Esophagus muscularis mucosa (tissue), 4 donors: ENCODE results near the gene IQCE. TPM values are rescaled to one million over a fixed set of nuclear protein-coding genes. Genes with fewer than 3 reads are reported as not detected.

Experiments
- DNase-seq: peaks from one replicate; pipeline ENCODE4 v3.0.0-alpha.2; 2017; ENCODE audit errors: extremely low spot score
- H3K27ac ChIP-seq, 4 donors: fragments of 200-600 bp; sonication (generic); replicated peaks in 1 of 4; 1 replicate in 3 of 4; 2 replicates in 1 of 4; pipeline ENCODE4 v1.5.1; 2016 to 2019; ENCODE audit warnings: mild to moderate bottlenecking in 1 of 4
- H3K27me3 ChIP-seq, 4 donors: fragments of 200-600 bp; sonication (generic); one replicate each; pipeline versions ENCODE4 v1.5.1 to v1.6.0; 2016 to 2019
- H3K36me3 ChIP-seq, 4 donors: fragments of 200-600 bp; sonication (generic); one replicate each; pipeline ENCODE4 v1.5.1; 2016 to 2019
- H3K4me1 ChIP-seq, 4 donors: fragments of 200-600 bp; sonication (generic); one replicate each; pipeline ENCODE4 v1.5.1; 2016 to 2019
- H3K4me3 ChIP-seq, 4 donors: fragments of 200-600 bp; sonication (generic); 1 replicate in 2 of 4; 2 replicates in 2 of 4; pipeline ENCODE4 v1.5.1; 2016 to 2019; ENCODE audit warnings: mild to moderate bottlenecking in 4 of 4, moderate library complexity in 1 of 4
- H3K9me3 ChIP-seq, 4 donors: fragments of 200-600 bp; sonication (generic); 1 replicate in 3 of 4; 2 replicates in 1 of 4; pipeline ENCODE4 v1.5.1; 2016 to 2019
- EP300 ChIP-seq: sonication (generic); formaldehyde crosslinking; IDR thresholded peaks from one replicate; pipeline ENCODE4 v1.6.1; 2017; ENCODE audit warnings: antibody characterized with exemption
- POLR2A ChIP-seq: fragments of 450-650 bp; IDR thresholded peaks from one replicate; pipeline ENCODE4 v1.6.1; 2017; ENCODE audit warnings: antibody characterized with exemption, moderate library complexity, mild to moderate bottlenecking, low read depth
- POLR2AphosphoS5 ChIP-seq, 2 donors: sonication (generic); formaldehyde crosslinking; IDR thresholded peaks; one replicate each; pipeline ENCODE4 v1.6.1; 2017; ENCODE audit warnings: antibody characterized with exemption in 2 of 2
- WGBS: methylation state at CpG from one replicate; pipeline ENCODE4 v1.1.5; 2018; 5-methylcytosine and 5-hydroxymethylcytosine counted together
- intact Hi-C: fragments of 100-400 bp; cut with DNase I; formaldehyde crosslinking; loops from one replicate; pipeline ENCODE4 v1.15.1; 2023
- total RNA-seq, 4 donors: library from RNA; depleted of rRNA; stranded (reverse); fragments of >200 nt; gene quantifications; one replicate each; pipeline versions ENCODE4 v1.1.0 to v1.2.1, GENCODE V29; 2016
- TF ChIP-seq, protein P1 (sequence below), 3 experiments: fragments of 200-600 bp in 2 of 3; fragments of 450-650 bp in 1 of 3; sonication (generic) in 2 of 3; IDR thresholded peaks; one replicate each; pipeline ENCODE4 v1.5.1; 2017 to 2019; ENCODE audit warnings: antibody characterized with exemption in 3 of 3, mild to moderate bottlenecking in 2 of 3, moderate library complexity in 1 of 3

The IQCE gene
- total RNA-seq, 4 donors from 2014 or later, result 13.0 to 22.4 (median 18.0) TPM

DNA sequence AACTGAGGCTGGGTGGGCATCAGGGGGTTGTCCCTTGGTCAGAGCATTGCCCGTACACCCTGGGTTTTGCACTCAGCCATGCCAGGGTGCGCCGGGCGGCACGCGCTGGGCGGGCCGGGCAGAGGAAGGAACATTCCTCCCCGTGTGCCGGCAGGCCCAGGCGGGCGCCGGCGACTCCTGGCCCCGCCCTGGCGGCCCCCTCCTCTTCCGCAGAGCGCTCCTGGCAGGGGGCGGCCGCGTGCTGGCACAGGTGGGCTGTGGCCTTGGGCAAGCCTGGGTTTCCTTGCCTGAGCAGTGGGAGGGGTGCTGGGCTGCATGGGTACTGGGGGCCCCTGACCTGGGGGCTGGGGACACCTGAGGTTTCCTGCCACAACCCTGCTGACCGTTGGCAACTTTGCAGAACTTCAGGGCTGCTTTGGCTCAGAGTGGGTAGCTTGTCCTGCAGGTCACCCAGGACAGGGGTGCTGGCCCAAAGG, 35.3 kb upstream of the IQCE start:
- intact Hi-C loops, result no loop called here
- DNase-seq, result no peak
- H3K4me1 ChIP-seq, result peaks cover 56 to 95% (median 90%) of the 10 kb centered on the region in 4 donors
- peaks cover 0 to 29% (median 17%) of the 10 kb centered on the region in 4 donors for H3K36me3 ChIP-seq
- peak overlapping the region; percentile 12 to 58 (median 50) for H3K27ac ChIP-seq
- no peak for TF ChIP-seq EP300
- TF ChIP-seq POLR2AphosphoS5 (IDR thresholded peaks at IDR 0.05), result no peak
- TF ChIP-seq, protein P1, sequence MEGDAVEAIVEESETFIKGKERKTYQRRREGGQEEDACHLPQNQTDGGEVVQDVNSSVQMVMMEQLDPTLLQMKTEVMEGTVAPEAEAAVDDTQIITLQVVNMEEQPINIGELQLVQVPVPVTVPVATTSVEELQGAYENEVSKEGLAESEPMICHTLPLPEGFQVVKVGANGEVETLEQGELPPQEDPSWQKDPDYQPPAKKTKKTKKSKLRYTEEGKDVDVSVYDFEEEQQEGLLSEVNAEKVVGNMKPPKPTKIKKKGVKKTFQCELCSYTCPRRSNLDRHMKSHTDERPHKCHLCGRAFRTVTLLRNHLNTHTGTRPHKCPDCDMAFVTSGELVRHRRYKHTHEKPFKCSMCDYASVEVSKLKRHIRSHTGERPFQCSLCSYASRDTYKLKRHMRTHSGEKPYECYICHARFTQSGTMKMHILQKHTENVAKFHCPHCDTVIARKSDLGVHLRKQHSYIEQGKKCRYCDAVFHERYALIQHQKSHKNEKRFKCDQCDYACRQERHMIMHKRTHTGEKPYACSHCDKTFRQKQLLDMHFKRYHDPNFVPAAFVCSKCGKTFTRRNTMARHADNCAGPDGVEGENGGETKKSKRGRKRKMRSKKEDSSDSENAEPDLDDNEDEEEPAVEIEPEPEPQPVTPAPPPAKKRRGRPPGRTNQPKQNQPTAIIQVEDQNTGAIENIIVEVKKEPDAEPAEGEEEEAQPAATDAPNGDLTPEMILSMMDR (IDR thresholded peaks at IDR 0.05), result no peak
- no peak for TF ChIP-seq POLR2A
- 20% methylated on average over 2 of the region's 22 CpGs for WGBS
- H3K27me3 ChIP-seq, result peaks cover 0 to 93% (median 41%) of the 10 kb centered on the region in 4 donors
- H3K4me3 ChIP-seq, result peak overlapping the region; percentile 62 to 71 (median 64)
- no peaks in the 10 kb centered on the region for H3K9me3 ChIP-seq

DNA sequence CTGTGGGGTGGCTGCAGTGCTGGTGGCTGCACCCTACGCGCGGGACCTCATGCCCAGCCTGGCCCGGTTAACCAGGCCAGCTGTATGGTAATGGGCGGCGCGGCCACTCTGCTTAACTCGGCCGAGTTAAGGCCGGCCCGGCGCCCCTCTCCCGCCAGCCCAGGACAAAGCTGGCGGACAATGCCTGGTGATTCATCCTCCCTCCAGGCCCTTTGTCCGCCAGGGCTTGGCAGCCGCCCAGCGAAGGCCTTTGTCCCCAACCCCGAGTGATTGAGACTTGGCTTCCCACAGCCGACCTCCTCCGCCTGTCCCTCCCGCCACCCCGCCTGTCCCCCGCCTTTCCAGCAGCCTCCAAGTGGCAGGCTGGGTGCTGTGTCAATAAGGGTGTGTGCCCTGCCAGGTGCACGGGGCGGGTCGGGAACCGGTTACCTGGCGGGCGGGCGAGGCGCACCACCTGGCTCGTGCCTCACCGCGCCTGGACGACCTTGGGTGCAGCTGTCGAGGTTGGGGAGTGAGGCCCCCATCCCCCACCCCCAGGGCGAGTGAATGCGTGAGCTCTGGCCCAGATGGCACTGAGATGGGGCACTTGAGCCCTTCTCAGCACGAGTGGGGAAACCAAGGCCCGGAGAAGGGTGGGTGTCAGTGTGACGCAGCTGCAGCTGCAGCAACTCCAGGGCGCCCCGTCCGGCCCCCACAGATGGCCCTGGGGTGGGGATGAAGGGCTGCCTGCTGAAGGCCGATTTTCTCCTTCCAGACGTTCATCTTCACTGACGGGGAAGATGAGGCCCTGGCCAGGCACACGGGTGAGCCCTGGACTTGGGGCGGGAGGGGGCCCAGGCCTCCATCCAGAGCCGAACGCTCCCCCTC, 34.6 kb upstream of the IQCE start:
- DNase-seq, result no peak

DNA sequence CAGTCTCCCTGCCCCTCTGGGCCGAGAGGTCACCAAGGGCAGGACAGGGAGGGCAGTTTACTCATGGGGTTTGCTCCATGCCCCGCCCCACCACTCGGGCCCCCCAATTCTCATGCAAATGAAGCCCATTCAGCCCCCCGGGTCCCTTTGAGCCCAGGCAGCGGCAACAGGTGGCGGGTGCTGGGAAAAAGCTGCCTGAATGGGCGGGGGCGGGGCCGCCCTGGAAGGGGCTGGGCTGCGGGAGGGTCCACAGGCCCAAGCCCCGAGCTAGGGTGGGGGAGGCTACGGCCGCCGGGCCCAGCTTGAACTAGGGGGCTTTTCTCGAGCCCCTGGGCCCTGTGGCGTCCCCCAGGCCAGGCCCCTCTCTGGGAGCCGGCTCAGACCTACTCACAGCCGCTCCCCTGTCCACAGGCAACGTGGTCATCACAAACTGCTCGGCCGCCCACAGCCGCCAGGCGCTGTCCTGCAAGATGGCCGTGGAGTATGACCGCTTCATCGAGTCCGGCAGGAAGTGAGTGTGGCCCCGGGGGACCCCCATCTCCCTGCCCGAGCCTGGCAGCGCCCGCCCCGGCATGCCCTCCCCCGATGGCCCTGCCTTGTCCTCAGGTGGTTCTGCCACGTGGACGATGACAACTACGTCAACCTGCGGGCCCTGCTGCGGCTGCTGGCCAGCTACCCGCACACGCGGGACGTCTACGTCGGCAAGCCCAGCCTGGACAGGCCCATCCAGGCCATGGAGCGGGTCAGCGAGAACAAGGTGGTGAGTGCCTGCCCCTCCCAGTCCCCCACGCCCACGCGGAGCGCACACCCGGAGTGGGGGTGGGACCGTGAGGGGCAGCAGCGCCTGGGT, 33.7 kb upstream of the IQCE start:
- DNase-seq, result no peak
- WGBS, result 92% methylated on average over 11 of the region's 53 CpGs
- intact Hi-C loops, result no loop called here
- H3K27me3 ChIP-seq, result peaks cover 0 to 97% (median 41%) of the 10 kb centered on the region in 4 donors
- H3K9me3 ChIP-seq, result no peaks in the 10 kb centered on the region
- no peak overlapping the region for H3K4me3 ChIP-seq
- H3K36me3 ChIP-seq, result peaks cover 0 to 32% (median 17%) of the 10 kb centered on the region in 4 donors
- H3K27ac ChIP-seq, result no peak overlapping the region
- TF ChIP-seq POLR2AphosphoS5 (IDR thresholded peaks at IDR 0.05) (no peak), POLR2A (no peak)
- TF ChIP-seq, protein P1 (IDR thresholded peaks at IDR 0.05), result no peak
- peaks cover 64 to 100% (median 95%) of the 10 kb centered on the region in 4 donors for H3K4me1 ChIP-seq

More for the DNA sequence above, 34.6 kb upstream of the IQCE start:
- TF ChIP-seq, protein P1 (IDR thresholded peaks at IDR 0.05), result no peak
- no peak for TF ChIP-seq POLR2A
- peak in 1 of 2 donors; percentile 25 for TF ChIP-seq POLR2AphosphoS5 (IDR thresholded peaks at IDR 0.05)
- Histone ChIP-seq H3K4me1 (peaks cover 57 to 95% (median 90%) of the 10 kb centered on the region in 4 donors), H3K4me3 (peak overlapping the region; percentile 62 to 71 (median 64)), H3K9me3 (no peaks in the 10 kb centered on the region), H3K36me3 (peaks cover 0 to 32% (median 17%) of the 10 kb centered on the region in 4 donors), H3K27me3 (peaks cover 0 to 93% (median 41%) of the 10 kb centered on the region in 4 donors), H3K27ac (peak overlapping the region; percentile 12 to 58 (median 50))
- intact Hi-C loops, result no loop called here
- WGBS, result 27% methylated on average over 9 of the region's 51 CpGs

DNA sequence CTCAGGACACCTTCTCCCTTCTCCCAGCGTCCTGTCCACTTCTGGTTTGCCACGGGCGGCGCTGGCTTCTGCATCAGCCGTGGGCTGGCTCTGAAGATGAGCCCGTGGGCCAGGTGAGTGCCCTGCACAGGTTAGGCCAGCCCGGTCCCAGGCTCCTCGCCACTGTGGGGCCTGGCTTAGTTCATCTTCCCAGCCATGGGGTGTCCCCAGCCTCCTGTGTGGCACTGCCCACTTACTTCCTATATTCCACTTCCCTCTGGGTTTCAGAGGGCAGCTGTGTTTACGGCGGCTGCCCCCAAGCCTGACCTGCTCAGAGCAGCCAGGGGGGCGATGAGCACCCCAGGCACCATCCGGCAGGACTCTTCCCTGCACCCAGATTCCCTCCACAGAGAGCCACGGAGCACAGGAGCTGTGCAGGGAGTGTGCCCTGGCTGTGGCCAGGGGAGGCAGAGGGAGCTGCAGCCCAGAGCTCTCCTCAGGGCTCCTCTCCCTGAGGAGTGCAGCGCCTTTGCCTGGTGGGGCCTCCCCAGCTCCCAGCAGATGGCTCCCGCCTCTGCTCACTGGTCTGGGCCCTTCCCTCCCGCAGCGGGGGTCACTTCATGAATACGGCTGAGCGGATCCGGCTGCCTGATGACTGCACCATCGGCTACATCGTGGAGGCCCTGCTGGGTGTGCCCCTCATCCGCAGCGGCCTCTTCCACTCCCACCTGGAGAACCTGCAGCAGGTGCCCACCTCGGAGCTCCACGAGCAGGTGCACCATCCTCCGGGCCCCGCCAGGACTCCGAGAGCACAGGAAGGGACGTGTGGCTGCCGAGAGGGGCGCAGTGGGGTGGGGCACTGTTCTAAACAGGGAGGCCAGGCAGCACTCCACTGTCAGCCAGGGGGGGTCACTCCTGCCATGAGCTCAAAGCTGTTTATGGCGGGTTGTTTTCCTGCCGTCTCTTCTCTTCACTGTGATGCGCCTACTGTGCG, 32.8 kb upstream of the IQCE start:
- intact Hi-C loops, result no loop called here

More for the DNA sequence above, 32.8 kb upstream of the IQCE start:
- peaks cover 0 to 97% (median 38%) of the 10 kb centered on the region in 4 donors for H3K27me3 ChIP-seq
- H3K27ac ChIP-seq, result no peak overlapping the region
- TF ChIP-seq EP300 (no peak), POLR2AphosphoS5 (IDR thresholded peaks at IDR 0.05) (no peak), POLR2A (no peak)
- TF ChIP-seq, protein P1 (IDR thresholded peaks at IDR 0.05), result no peak
- no peak overlapping the region for H3K4me3 ChIP-seq
- H3K9me3 ChIP-seq, result no peaks in the 10 kb centered on the region
- no peak for DNase-seq
- peaks cover 65 to 100% (median 95%) of the 10 kb centered on the region in 4 donors for H3K4me1 ChIP-seq
- WGBS, result 88% methylated on average over 22 of the region's 36 CpGs
- H3K36me3 ChIP-seq, result peaks cover 0 to 32% (median 17%) of the 10 kb centered on the region in 4 donors
